Lower lobe of right lung (tissue), 2 donors: ENCODE results near the gene POPDC2. TPM values are rescaled to one million over a fixed set of nuclear protein-coding genes. Genes with fewer than 3 reads are reported as not detected.
"Not testable (repeated sequence)": the region's sequence is repeated elsewhere in the genome, so short reads cannot be mapped to it uniquely, and the experiment has no call there.

Experiments
- ATAC-seq, 2 donors: fragments of 200-7000 bp; cut with Tn5 transposase; one replicate each; pipeline ENCODE4 v1.9.1; 2020 to 2022; ENCODE audit warnings: mild to moderate bottlenecking in 2 of 2, moderate library complexity in 2 of 2
- DNase-seq: peaks from one replicate; pipeline ENCODE4 v3.0.0-alpha.2; 2020
- H3K27ac ChIP-seq: fragments of 200-600 bp; one replicate; pipeline ENCODE4 v1.8.0; 2022
- H3K27me3 ChIP-seq: fragments of 200-600 bp; one replicate; pipeline ENCODE4 v1.8.0; 2022; ENCODE audit warnings: low read depth
- H3K36me3 ChIP-seq: fragments of 200-600 bp; one replicate; pipeline ENCODE4 v1.8.0; 2022; ENCODE audit warnings: mild to moderate bottlenecking
- H3K4me1 ChIP-seq: fragments of 200-600 bp; one replicate; pipeline ENCODE4 v1.8.0; 2022
- H3K4me3 ChIP-seq: fragments of 200-600 bp; one replicate; pipeline ENCODE4 v1.8.0; 2022; ENCODE audit warnings: mild to moderate bottlenecking
- H3K9me3 ChIP-seq: fragments of 200-600 bp; one replicate; pipeline ENCODE4 v1.8.0; 2022
- CTCF ChIP-seq: fragments of 200-600 bp; IDR thresholded peaks from one replicate; pipeline ENCODE4 v1.8.0; 2022; ENCODE audit warnings: antibody characterized with exemption, mild to moderate bottlenecking
- intact Hi-C: fragments of 100-400 bp; cut with DNase I; formaldehyde crosslinking; loops from one replicate; pipeline ENCODE4 v1.11.0; 2022
- total RNA-seq: library from RNA; stranded (reverse); fragmentation: NEBNext Ultra II Directional; extraction: Animal tissue kit (Norgen Biotek cat#: 25700); gene quantifications from one replicate; pipeline ENCODE4 v1.2.1, GENCODE V29; 2021
- donor health status: DM: no; HTN: yes; CAD: no; lungs with severe emphysema.

Gene POPDC2
- total RNA-seq, 1 donor from 2014 or later, result 1.5 TPM

GRCh38 chr3:119681279-119681678 is 20.9 kb upstream of the POPDC2 start:
- peaks cover 9% of the 10 kb centered on the region for H3K4me1 ChIP-seq

GRCh38 chr3:119679874-119680273 is 19.5 kb upstream of the POPDC2 start:
- Histone ChIP-seq H3K4me1 (peaks cover 17% of the 10 kb centered on the region), H3K4me3 (no peak overlapping the region), H3K36me3 (peaks cover 4% of the 10 kb centered on the region), H3K27me3 (no peaks in the 10 kb centered on the region), H3K9me3 (no peaks in the 10 kb centered on the region), H3K27ac (no peak overlapping the region)
- DNase-seq (no peak), ATAC-seq (no peak)
- TF ChIP-seq CTCF, result no peak
- intact Hi-C loops, result no loop called here

More at GRCh38 chr3:119681279-119681678, 20.9 kb upstream of the POPDC2 start:
- peak; percentile 54 for TF ChIP-seq CTCF
- H3K9me3 ChIP-seq, result no peaks in the 10 kb centered on the region
- H3K27me3 ChIP-seq, result no peaks in the 10 kb centered on the region
- no peak overlapping the region for H3K27ac ChIP-seq
- ATAC-seq (no peak), DNase-seq (no peak)
- H3K36me3 ChIP-seq, result no peaks in the 10 kb centered on the region
- intact Hi-C loops, result no loop called here
- H3K4me3 ChIP-seq, result no peak overlapping the region

DNA sequence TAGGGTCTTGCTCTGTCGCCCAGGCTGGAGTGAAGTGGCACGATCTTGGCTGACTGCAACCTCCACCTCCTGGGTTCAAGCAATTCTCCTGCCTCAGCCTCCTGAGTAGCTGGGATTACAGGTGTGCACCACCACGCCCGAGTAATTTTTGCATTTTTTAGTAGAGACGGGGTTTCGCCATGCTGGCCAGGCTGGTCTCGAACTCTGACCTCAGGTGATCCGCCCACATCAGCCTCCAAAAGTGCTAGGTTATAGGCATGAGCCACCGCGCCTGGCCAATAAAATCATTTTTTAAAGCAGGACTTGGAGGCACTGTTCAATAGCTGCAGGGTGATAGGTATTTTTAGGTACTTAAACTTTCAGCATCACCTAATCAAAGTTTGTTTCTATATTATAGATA is 17.8 kb upstream of the POPDC2 start:
- H3K27ac ChIP-seq, ATAC-seq, H3K27me3 ChIP-seq, intact Hi-C loops, H3K4me3 ChIP-seq, DNase-seq, H3K9me3 ChIP-seq: not testable (repeated sequence)
- H3K4me1 ChIP-seq, result peaks cover 17% of the 10 kb centered on the region
- H3K36me3 ChIP-seq, result peaks cover 20% of the 10 kb centered on the region

GRCh38 chr3:119677641-119677934 is 17.2 kb upstream of the POPDC2 start:
- peak overlapping the region; percentile 93 for H3K27ac ChIP-seq
- ATAC-seq, result no peak
- no peaks in the 10 kb centered on the region for H3K9me3 ChIP-seq
- DNase-seq, result no peak
- H3K4me1 ChIP-seq, result peaks cover 21% of the 10 kb centered on the region
- peak overlapping the region; percentile 65 for H3K4me3 ChIP-seq
- no peaks in the 10 kb centered on the region for H3K27me3 ChIP-seq
- intact Hi-C loops, result no loop called here
- peaks cover 27% of the 10 kb centered on the region for H3K36me3 ChIP-seq
- TF ChIP-seq CTCF, result no peak

GRCh38 chr3:119676771-119677640 is 16.6 kb upstream of the POPDC2 start, which contains the start of gene COX17:
COX17 (minus strand) TSS chr3:119677406; CDS start chr3:119677310, 96 bp downstream.
- DNase-seq (peak; percentile 97), ATAC-seq (peak; percentile 96 to 97)
- no peak for TF ChIP-seq CTCF
- intact Hi-C loops, result no loop called here
- Histone ChIP-seq H3K27me3 (no peaks in the 10 kb centered on the region), H3K27ac (peak within 1 kb of the TSS; percentile 93), H3K4me3 (peak within 1 kb of the TSS; percentile 65), H3K36me3 (peaks cover 32% of the 10 kb centered on the region), H3K4me1 (peaks cover 24% of the 10 kb centered on the region), H3K9me3 (no peaks in the 10 kb centered on the region)

- intact Hi-C loops, result no loop called here
- Histone ChIP-seq H3K36me3 (peaks cover 42% of the 10 kb centered on the region), H3K9me3 (no peaks in the 10 kb centered on the region), H3K27ac (peak overlapping the region; percentile 93), H3K4me1 (peaks cover 24% of the 10 kb centered on the region), H3K27me3 (no peaks in the 10 kb centered on the region), H3K4me3 (peak overlapping the region; percentile 65)
- TF ChIP-seq CTCF, result no peak
- DNase-seq, result no peak
- no peak for ATAC-seq
Observed at GRCh38 chr3:119676020-119676419, 15.6 kb upstream of the POPDC2 start.
